Uterus (tissue), 4 donors: ENCODE measurements around the gene UBE2D1. TPM values are rescaled to one million over a fixed set of nuclear protein-coding genes. Genes with fewer than 3 reads are reported as not detected.

ENCODE experiments used
- DNase-seq, 2 donors: peaks; one replicate each; pipeline ENCODE4 v3.0.0-alpha.2; 2019 to 2020
- H3K27ac ChIP-seq, 2 donors: fragments of 200-600 bp; sonication (generic); 1 replicate in 1 of 2; 2 replicates in 1 of 2; pipeline ENCODE4 v1.5.1; 2016 to 2018
- H3K27me3 ChIP-seq, 2 donors: fragments of 200-600 bp; sonication (generic); one replicate each; pipeline ENCODE4 v1.5.1; 2018 to 2019; ENCODE audit warnings: control low read depth in 1 of 2
- H3K36me3 ChIP-seq, 2 donors: fragments of 200-600 bp; sonication (generic); one replicate each; pipeline ENCODE4 v1.5.1; 2019; ENCODE audit warnings: control low read depth in 1 of 2
- H3K4me1 ChIP-seq, 2 donors: fragments of 200-600 bp; sonication (generic); one replicate each; pipeline ENCODE4 v1.5.1; 2018 to 2019; ENCODE audit warnings: control low read depth in 1 of 2
- H3K4me3 ChIP-seq, 2 donors: fragments of 200-600 bp; sonication (generic); 1 replicate in 1 of 2; 2 replicates in 1 of 2; pipeline ENCODE4 v1.5.1; 2018 to 2019; ENCODE audit warnings: mild to moderate bottlenecking in 1 of 2
- H3K9me3 ChIP-seq, 2 donors: fragments of 200-600 bp; sonication (generic); one replicate each; pipeline ENCODE4 v1.5.1; 2019; ENCODE audit warnings: control low read depth in 1 of 2
- POLR2A ChIP-seq, 2 donors: fragments of 450-650 bp; IDR thresholded peaks; one replicate each; pipeline ENCODE4 v1.6.1; 2016; ENCODE audit warnings: antibody characterized with exemption in 2 of 2, mild to moderate bottlenecking in 1 of 2, moderate library complexity in 1 of 2
- intact Hi-C: fragments of 100-400 bp; cut with DNase I; formaldehyde crosslinking; loops from one replicate; pipeline ENCODE4 v1.15.1; 2023; ENCODE audit warnings: low total_unique reads
- total RNA-seq, 4 donors: library from RNA; depleted of rRNA in 3 of 4; stranded (reverse); fragments of >200 nt in 3 of 4; gene quantifications; one replicate each; pipeline versions ENCODE4 v1.1.0 to v1.2.4, GENCODE V29; 2014 to 2023
- TF ChIP-seq, protein P1 (sequence below), 4 experiments: fragments of 200-600 bp in 2 of 4; fragments of 450-650 bp in 2 of 4; sonication (generic) in 2 of 4; IDR thresholded peaks; one replicate each; pipeline ENCODE4 v1.5.1; 2016 to 2019; ENCODE audit warnings: antibody characterized with exemption in 4 of 4, mild to moderate bottlenecking in 2 of 4, moderate library complexity in 1 of 4
- donor health status: DM: yes; HTN: yes; CAD: no.

Gene UBE2D1
- total RNA-seq, 4 donors from 2014 or later: 9.4 to 67.6 (median 20.6) TPM

DNA sequence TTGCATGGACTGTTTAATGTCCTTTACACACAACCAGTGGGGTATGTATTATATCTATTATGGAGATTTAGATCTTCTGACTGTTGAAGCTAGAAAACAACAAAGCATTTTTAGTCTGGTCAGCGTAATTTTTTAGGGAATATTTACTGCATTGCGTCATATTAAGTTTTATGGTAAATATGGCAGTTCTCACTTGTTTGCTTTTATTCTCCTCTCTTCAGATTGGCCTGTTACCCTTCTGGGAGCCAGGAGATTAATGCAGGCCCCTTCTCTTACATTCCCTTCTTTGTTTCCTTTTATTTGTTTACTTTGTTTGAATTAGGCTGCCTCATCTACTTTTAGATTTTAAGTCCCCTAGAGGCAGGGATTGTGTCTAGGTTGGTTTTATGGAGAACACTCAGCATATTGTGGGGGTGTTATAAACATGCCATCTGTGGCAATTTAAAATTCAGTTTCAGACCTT, 13.8 kb downstream of the UBE2D1 start:
- no peak for TF ChIP-seq POLR2A (IDR thresholded peaks at IDR 0.05)
- TF ChIP-seq, protein P1, sequence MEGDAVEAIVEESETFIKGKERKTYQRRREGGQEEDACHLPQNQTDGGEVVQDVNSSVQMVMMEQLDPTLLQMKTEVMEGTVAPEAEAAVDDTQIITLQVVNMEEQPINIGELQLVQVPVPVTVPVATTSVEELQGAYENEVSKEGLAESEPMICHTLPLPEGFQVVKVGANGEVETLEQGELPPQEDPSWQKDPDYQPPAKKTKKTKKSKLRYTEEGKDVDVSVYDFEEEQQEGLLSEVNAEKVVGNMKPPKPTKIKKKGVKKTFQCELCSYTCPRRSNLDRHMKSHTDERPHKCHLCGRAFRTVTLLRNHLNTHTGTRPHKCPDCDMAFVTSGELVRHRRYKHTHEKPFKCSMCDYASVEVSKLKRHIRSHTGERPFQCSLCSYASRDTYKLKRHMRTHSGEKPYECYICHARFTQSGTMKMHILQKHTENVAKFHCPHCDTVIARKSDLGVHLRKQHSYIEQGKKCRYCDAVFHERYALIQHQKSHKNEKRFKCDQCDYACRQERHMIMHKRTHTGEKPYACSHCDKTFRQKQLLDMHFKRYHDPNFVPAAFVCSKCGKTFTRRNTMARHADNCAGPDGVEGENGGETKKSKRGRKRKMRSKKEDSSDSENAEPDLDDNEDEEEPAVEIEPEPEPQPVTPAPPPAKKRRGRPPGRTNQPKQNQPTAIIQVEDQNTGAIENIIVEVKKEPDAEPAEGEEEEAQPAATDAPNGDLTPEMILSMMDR (IDR thresholded peaks at IDR 0.05): no peak
- intact Hi-C loops: no loop called here
- Histone ChIP-seq H3K4me1 (no peaks in the 10 kb centered on the region), H3K36me3 (no peaks in the 10 kb centered on the region), H3K9me3 (no peaks in the 10 kb centered on the region), H3K4me3 (no peak overlapping the region), H3K27me3 (no peaks in the 10 kb centered on the region), H3K27ac (no peak overlapping the region)
- DNase-seq: no peak

DNA sequence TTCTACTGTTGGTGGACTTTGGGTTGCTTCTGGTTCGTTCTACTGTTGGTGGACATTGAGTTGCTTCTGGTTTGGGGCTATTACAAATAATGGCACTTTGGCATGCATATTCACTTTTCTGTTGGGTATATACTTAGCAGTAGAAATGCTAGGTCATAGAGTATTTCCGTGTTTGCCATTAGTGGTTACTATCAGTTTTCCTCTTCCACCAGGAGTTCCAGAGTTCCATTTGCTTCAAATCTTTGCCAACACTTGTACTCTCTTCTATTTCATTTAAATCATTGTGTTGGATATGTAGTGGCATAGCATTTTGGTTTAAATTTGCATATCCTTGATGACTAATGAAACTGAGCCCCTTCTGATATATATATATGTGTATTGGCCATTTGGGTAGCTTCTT, 15.2 kb downstream of the UBE2D1 start:
- Histone ChIP-seq H3K27me3 (no peaks in the 10 kb centered on the region), H3K4me1 (no peaks in the 10 kb centered on the region), H3K27ac (no peak overlapping the region), H3K9me3 (no peaks in the 10 kb centered on the region), H3K36me3 (no peaks in the 10 kb centered on the region), H3K4me3 (no peak overlapping the region)
- DNase-seq: no peak
- TF ChIP-seq POLR2A (IDR thresholded peaks at IDR 0.05): no peak
- TF ChIP-seq, protein P1 (IDR thresholded peaks at IDR 0.05): no peak
- intact Hi-C loops: no loop called here

DNA sequence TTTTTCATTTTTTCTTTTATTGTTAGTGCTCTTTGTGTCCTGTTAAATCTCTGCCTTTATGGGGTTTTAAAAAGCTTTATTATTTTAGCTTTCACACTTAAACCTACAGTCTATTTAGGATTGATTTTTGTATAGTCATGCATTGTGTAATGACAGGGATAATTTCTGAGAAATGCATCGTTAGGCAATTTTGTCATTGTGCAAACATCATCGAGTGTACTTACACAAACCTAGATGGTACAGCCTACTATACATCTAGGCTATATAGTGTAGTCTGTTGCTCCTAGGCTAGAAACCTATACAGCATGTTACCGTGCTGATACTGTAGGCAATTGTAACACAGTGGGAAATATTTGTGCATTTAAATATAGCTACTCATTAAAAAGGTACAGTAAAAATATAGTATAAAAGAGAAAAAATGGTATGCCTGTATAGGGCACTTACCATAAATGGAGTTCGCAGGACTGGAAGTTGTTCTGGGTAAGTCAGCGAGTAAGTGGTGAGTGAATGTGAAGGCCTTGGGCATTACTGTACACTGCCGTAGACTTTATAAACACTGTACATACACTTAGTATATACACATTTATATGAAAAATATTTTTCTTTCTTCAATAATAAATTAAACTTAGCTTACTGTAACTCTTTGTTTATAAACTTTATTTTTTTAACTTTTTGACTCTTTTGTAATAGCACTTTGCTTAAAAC, 16.0 kb downstream of the UBE2D1 start:
- Histone ChIP-seq H3K27ac (no peak overlapping the region), H3K36me3 (no peaks in the 10 kb centered on the region), H3K4me3 (no peak overlapping the region), H3K4me1 (no peaks in the 10 kb centered on the region), H3K9me3 (no peaks in the 10 kb centered on the region), H3K27me3 (no peaks in the 10 kb centered on the region)
- intact Hi-C loops: no loop called here
- DNase-seq: no peak
- no peak for TF ChIP-seq POLR2A (IDR thresholded peaks at IDR 0.05)
- TF ChIP-seq, protein P1 (IDR thresholded peaks at IDR 0.05): no peak

DNA sequence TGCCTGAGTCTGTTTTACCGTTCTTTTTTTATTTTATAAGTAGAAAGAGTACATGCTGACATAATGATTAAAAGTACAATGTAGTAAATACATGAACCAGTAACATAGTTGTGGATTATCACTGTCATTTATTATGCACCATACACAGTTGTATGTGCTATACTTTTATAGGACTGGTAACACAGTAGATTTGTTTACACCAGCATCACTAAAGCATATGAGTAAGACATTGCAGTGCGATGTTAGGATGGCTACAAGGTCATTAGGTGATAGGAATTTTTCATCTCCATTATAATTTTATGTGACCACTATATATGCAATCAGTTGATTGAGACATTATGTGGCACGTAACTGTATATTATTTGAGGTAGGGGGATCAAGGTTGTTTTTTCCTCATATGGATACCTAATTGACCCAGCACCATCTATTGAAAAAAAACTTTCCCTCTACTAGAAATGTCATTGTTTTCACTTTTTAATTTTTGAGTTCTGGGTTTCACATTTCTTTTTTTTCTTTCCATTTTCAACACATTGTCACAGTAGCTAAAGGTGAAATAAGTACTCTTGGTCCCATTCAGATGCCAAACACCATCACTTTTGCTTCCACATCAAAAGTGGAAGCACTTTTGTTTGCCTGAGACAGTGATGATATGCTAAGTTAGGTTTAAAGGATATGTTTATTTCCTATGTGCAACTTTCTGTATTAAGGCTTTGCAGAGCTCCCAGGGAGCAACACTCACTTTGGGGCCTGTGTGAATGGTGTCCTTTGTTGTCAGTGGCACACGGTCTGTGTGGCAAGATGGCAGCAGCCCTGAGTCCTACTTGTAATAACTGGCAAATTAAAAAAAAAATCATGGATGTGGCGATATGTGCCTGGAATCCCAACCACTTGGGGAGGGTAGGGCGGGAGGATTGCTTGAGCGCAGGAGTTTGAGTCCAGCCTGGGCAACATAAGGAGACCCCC, 17.1 kb downstream of the UBE2D1 start:
- TF ChIP-seq, protein P1 (IDR thresholded peaks at IDR 0.05): no peak
- no peak for TF ChIP-seq POLR2A (IDR thresholded peaks at IDR 0.05)
- DNase-seq: no peak
- Histone ChIP-seq H3K27ac (no peak overlapping the region), H3K4me3 (no peak overlapping the region), H3K36me3 (no peaks in the 10 kb centered on the region), H3K9me3 (no peaks in the 10 kb centered on the region), H3K4me1 (no peaks in the 10 kb centered on the region), H3K27me3 (no peaks in the 10 kb centered on the region)
- intact Hi-C loops: no loop called here
